ENCODE results near the gene FOXL1.

FOXL1 gene

GRCh38 chr16:86590501-86591144 is 12.3 kb downstream of the FOXL1 start:
- no peaks in the 10 kb centered on the region for H3K9me3 ChIP-seq (ENCODE audit: control insufficient read depth, insufficient read depth, low read length)
- H3K27me3 ChIP-seq (ENCODE audit: control insufficient read depth, low read length), result peaks cover 13% of the 10 kb centered on the region
- H4K20me1 ChIP-seq (ENCODE audit: control insufficient read depth, insufficient read depth, low read depth, low read length), result no peaks in the 10 kb centered on the region
- no peaks in the 10 kb centered on the region for H3K36me3 ChIP-seq (ENCODE audit: control insufficient read depth, low read length)
- no peak overlapping the region for H3K27ac ChIP-seq (ENCODE audit: low read depth, low read length)
- H3K9me2 ChIP-seq (replicated peaks; ENCODE audit: control insufficient read depth, low read length), result no peaks in the 10 kb centered on the region
- no peaks in the 10 kb centered on the region for H3F3A ChIP-seq (ENCODE audit: control insufficient read depth, insufficient read depth)
- H3K4me1 ChIP-seq (ENCODE audit: control insufficient read depth, low read length), result no peaks in the 10 kb centered on the region
- TF ChIP-seq CTCF (IDR thresholded peaks at IDR 0.05; ENCODE audit: low read depth, low read length, poor library complexity, severe bottlenecking) (no peak), EZH2phosphoT487 (IDR thresholded peaks at IDR 0.05; ENCODE audit: borderline replicate concordance, low read length) (no peak)
- no peak overlapping the region for H3K4me2 ChIP-seq (ENCODE audit: low read length)
- no peaks in the 10 kb centered on the region for H3K79me2 ChIP-seq (ENCODE audit: control insufficient read depth, low read length)
- H3K4me3 ChIP-seq (ENCODE audit: low read length), result no peak overlapping the region

GRCh38 chr16:86591270-86591669 is 12.9 kb downstream of the FOXL1 start:
- Histone ChIP-seq H3K4me3 (ENCODE audit: low read length) (no peak overlapping the region), H3K9me3 (ENCODE audit: control insufficient read depth, insufficient read depth, low read length) (no peaks in the 10 kb centered on the region), H3K79me2 (ENCODE audit: control insufficient read depth, low read length) (no peaks in the 10 kb centered on the region), H3K36me3 (ENCODE audit: control insufficient read depth, low read length) (no peaks in the 10 kb centered on the region), H3K27me3 (ENCODE audit: control insufficient read depth, low read length) (peaks cover 13% of the 10 kb centered on the region), H3K9me2 (replicated peaks; ENCODE audit: control insufficient read depth, low read length) (no peaks in the 10 kb centered on the region), H4K20me1 (ENCODE audit: control insufficient read depth, insufficient read depth, low read depth, low read length) (no peaks in the 10 kb centered on the region), H3K27ac (ENCODE audit: low read depth, low read length) (no peak overlapping the region), H3K4me2 (ENCODE audit: low read length) (no peak overlapping the region), H3F3A (ENCODE audit: control insufficient read depth, insufficient read depth) (no peaks in the 10 kb centered on the region), H3K4me1 (ENCODE audit: control insufficient read depth, low read length) (no peaks in the 10 kb centered on the region)
- TF ChIP-seq EZH2phosphoT487 (IDR thresholded peaks at IDR 0.05; ENCODE audit: borderline replicate concordance, low read length) (no peak), CTCF (IDR thresholded peaks at IDR 0.05; ENCODE audit: low read depth, low read length, poor library complexity, severe bottlenecking) (no peak)

GRCh38 chr16:86593913-86594620 is 15.7 kb downstream of the FOXL1 start:
- Histone ChIP-seq H3K27me3 (ENCODE audit: control insufficient read depth, low read length) (peaks cover 13% of the 10 kb centered on the region), H3K36me3 (ENCODE audit: control insufficient read depth, low read length) (no peaks in the 10 kb centered on the region), H3K4me2 (ENCODE audit: low read length) (no peak overlapping the region), H4K20me1 (ENCODE audit: control insufficient read depth, insufficient read depth, low read depth, low read length) (no peaks in the 10 kb centered on the region), H3K27ac (ENCODE audit: low read depth, low read length) (no peak overlapping the region), H3K9me3 (ENCODE audit: control insufficient read depth, insufficient read depth, low read length) (no peaks in the 10 kb centered on the region), H3K4me3 (ENCODE audit: low read length) (no peak overlapping the region), H3K79me2 (ENCODE audit: control insufficient read depth, low read length) (no peaks in the 10 kb centered on the region), H3F3A (ENCODE audit: control insufficient read depth, insufficient read depth) (no peaks in the 10 kb centered on the region), H3K9me2 (replicated peaks; ENCODE audit: control insufficient read depth, low read length) (no peaks in the 10 kb centered on the region), H3K4me1 (ENCODE audit: control insufficient read depth, low read length) (no peaks in the 10 kb centered on the region)
- TF ChIP-seq EZH2phosphoT487 (IDR thresholded peaks at IDR 0.05; ENCODE audit: borderline replicate concordance, low read length), result no peak
- TF ChIP-seq CTCF (IDR thresholded peaks at IDR 0.05; ENCODE audit: low read depth, low read length, poor library complexity, severe bottlenecking), result no peak
